Gastroesophageal sphincter (tissue), 4 donors: Measurements from ENCODE around the gene ADAM19. TPM values are rescaled to one million over a fixed set of nuclear protein-coding genes. Genes with fewer than 3 reads are reported as not detected.

Source experiments
- ATAC-seq: fragments of 150-250 bp; one replicate; pipeline ENCODE4 v1.9.1; 2016; ENCODE audit warnings: mild to moderate bottlenecking, moderate library complexity
- H3K27ac ChIP-seq, 4 donors: fragments of 200-600 bp; sonication (generic) in 3 of 4; 1 replicate in 3 of 4; 2 replicates in 1 of 4; pipeline ENCODE4 v1.5.1; 2016 to 2019
- H3K27me3 ChIP-seq: fragments of 200-600 bp; sonication (generic); one replicate; pipeline ENCODE4 v1.5.1; 2019
- H3K36me3 ChIP-seq, 2 donors: fragments of 200-600 bp; sonication (generic); one replicate each; pipeline ENCODE4 v1.5.1; 2019; ENCODE audit warnings: control low read depth in 1 of 2
- H3K4me1 ChIP-seq, 3 donors: fragments of 200-600 bp; sonication (generic); 1 replicate in 2 of 3; 2 replicates in 1 of 3; pipeline ENCODE4 v1.5.1; 2016 to 2019; ENCODE audit warnings: control low read depth in 2 of 3
- H3K4me3 ChIP-seq, 2 donors: fragments of 200-600 bp; sonication (generic); one replicate each; pipeline ENCODE4 v1.5.1; 2019; ENCODE audit warnings: mild to moderate bottlenecking in 1 of 2, moderate library complexity in 1 of 2
- H3K9me3 ChIP-seq, 3 donors: fragments of 200-600 bp; sonication (generic); one replicate each; pipeline ENCODE4 v1.5.1; 2017 to 2019; ENCODE audit warnings: control low read depth in 2 of 3
- EP300 ChIP-seq: sonication (generic); formaldehyde crosslinking; IDR thresholded peaks from one replicate; pipeline ENCODE4 v1.6.1; 2017; ENCODE audit warnings: antibody characterized with exemption, mild to moderate bottlenecking
- POLR2A ChIP-seq, 2 donors: fragments of 450-650 bp; IDR thresholded peaks; one replicate each; pipeline ENCODE4 v1.6.1; 2017; ENCODE audit warnings: antibody characterized with exemption in 2 of 2, mild to moderate bottlenecking in 2 of 2, moderate library complexity in 1 of 2
- POLR2AphosphoS5 ChIP-seq: sonication (generic); formaldehyde crosslinking; IDR thresholded peaks from one replicate; pipeline ENCODE4 v1.6.1; 2017; ENCODE audit warnings: antibody characterized with exemption
- WGBS, 2 donors: methylation state at CpG; one replicate each; pipeline ENCODE4 v1.1.5; 2018; ENCODE audit warnings: low coverage in 1 of 2; 5-methylcytosine and 5-hydroxymethylcytosine counted together
- total RNA-seq, 4 donors: library from RNA; depleted of rRNA; stranded (reverse); fragments of >200 nt; gene quantifications; one replicate each; pipeline ENCODE4 v1.1.0, GENCODE V29; 2016
- TF ChIP-seq, protein P1 (sequence below), 4 experiments: fragments of 200-600 bp in 2 of 4; fragments of 450-650 bp in 2 of 4; sonication (generic) in 1 of 4; IDR thresholded peaks; one replicate each; pipeline ENCODE4 v1.5.1; 2017 to 2019; ENCODE audit warnings: antibody characterized with exemption in 4 of 4, mild to moderate bottlenecking in 2 of 4, moderate library complexity in 2 of 4

Gene ADAM19
- total RNA-seq, 4 donors from 2014 or later, result 19.3 to 38.5 (median 31.2) TPM

DNA sequence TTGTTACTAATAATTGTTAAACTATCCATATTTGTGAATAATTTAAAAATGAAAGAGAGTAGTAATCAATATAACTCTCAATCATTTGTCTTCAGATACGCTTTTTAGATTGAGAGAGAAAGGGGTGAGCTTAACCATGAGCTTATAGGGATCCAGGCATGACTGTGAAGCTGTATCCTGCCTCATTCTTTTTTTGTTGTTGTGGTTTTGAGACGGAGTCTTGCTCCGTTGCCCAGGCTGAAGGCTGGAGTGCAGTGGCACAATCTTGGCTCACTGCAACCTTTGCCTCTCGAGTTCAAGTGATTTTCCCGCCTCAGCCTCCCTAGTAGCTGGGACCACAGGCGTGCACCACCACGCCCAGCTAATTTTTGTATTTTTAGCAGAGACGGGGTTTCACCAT, 71.5 kb downstream of the ADAM19 start:
- Histone ChIP-seq H3K36me3 (peaks cover 0 to 95% of the 10 kb centered on the region in 2 donors), H3K9me3 (no peaks in the 10 kb centered on the region), H3K4me3 (no peak overlapping the region), H3K4me1 (peaks cover 0 to 26% (median 0%) of the 10 kb centered on the region in 3 donors), H3K27me3 (no peaks in the 10 kb centered on the region), H3K27ac (no peak overlapping the region)
- TF ChIP-seq EP300 (no peak), POLR2AphosphoS5 (no peak)
- TF ChIP-seq, protein P1, sequence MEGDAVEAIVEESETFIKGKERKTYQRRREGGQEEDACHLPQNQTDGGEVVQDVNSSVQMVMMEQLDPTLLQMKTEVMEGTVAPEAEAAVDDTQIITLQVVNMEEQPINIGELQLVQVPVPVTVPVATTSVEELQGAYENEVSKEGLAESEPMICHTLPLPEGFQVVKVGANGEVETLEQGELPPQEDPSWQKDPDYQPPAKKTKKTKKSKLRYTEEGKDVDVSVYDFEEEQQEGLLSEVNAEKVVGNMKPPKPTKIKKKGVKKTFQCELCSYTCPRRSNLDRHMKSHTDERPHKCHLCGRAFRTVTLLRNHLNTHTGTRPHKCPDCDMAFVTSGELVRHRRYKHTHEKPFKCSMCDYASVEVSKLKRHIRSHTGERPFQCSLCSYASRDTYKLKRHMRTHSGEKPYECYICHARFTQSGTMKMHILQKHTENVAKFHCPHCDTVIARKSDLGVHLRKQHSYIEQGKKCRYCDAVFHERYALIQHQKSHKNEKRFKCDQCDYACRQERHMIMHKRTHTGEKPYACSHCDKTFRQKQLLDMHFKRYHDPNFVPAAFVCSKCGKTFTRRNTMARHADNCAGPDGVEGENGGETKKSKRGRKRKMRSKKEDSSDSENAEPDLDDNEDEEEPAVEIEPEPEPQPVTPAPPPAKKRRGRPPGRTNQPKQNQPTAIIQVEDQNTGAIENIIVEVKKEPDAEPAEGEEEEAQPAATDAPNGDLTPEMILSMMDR (IDR thresholded peaks at IDR 0.05), result no peak
- no peak for ATAC-seq
- WGBS, 2 donors, result 71 to 90% methylated on average over 3 to 5 of the region's 8 CpGs

DNA sequence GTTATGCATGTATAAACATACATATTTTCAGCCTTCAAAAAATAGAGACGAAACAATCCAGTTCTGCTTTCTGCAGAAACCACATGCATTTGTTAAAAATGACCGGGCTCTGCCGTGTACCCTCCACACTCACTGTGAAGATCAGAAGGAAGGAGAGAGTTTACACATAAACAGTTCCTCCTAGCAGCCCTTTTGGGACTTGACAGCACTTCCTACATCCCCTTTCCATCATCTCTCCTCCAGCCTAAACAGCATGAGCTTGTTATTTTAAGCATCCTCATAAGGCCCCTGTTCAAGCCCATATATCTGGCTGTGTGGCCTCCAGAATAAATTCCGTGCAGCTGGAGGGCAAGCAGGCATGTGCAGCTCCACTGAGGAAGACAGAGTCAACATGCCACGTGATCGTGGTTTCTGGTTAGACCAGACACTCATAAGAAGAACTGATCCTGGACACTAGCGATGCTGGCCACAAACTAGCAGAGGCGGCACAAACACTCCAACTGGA, 73.4 kb downstream of the ADAM19 start:
- Histone ChIP-seq H3K27ac (no peak overlapping the region), H3K9me3 (no peaks in the 10 kb centered on the region), H3K27me3 (no peaks in the 10 kb centered on the region), H3K4me1 (peaks cover 0 to 8% (median 0%) of the 10 kb centered on the region in 3 donors), H3K36me3 (peaks cover 0 to 91% of the 10 kb centered on the region in 2 donors), H3K4me3 (no peak overlapping the region)
- 65 to 74% methylated on average over 3 to 7 of the region's 8 CpGs for WGBS, 2 donors
- TF ChIP-seq POLR2AphosphoS5 (no peak), POLR2A (IDR thresholded peaks at IDR 0.05) (no peak), EP300 (no peak)
- TF ChIP-seq, protein P1 (IDR thresholded peaks at IDR 0.05), result no peak
- ATAC-seq, result peak; percentile 20

DNA sequence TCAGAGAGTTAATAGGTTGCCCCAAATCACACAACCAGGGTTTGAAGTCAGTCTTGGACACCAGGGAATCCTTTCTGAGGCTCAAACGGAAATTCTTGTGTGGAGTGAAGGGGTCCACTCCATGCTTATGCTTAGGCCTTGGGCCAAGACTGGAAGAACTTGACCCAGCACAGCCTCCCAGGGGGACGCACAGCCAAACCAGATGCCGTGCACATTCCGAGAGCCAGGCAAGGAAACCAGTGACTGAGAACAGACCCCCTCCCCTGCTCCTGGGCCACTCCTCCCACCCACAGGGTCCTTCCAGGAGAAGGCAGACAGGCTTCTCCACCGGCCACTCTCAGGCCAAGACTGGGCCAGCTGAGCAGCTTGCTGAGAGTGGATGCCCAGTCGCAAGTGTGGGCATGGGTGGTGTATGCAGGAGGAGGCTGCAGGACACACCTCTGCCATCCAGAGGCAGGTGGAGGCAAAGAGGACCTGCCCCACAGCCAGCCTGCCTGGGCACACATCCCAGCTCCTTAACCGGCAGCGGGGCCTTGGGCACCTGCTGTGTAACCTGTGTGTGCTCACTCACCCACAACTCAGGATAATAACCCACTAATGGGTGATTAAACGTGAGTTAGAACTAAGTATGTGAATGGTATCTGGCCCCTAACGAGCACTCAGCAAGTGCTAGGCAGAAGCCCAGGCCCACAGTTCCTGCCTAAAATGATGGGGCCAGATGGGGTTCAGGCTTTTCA, 77.5 kb downstream of the ADAM19 start:
- Histone ChIP-seq H3K9me3 (no peaks in the 10 kb centered on the region), H3K27ac (peak overlapping the region in 1 of 4 donors; percentile 45), H3K4me1 (no peaks in the 10 kb centered on the region), H3K36me3 (peaks cover 0 to 92% of the 10 kb centered on the region in 2 donors), H3K27me3 (no peaks in the 10 kb centered on the region), H3K4me3 (no peak overlapping the region)
- no peak for ATAC-seq
- WGBS, 2 donors, result 60 to 78% methylated on average over 4 of the region's 10 CpGs
- TF ChIP-seq, protein P1 (IDR thresholded peaks at IDR 0.05), result no peak
- TF ChIP-seq POLR2A (IDR thresholded peaks at IDR 0.05) (no peak), EP300 (no peak), POLR2AphosphoS5 (no peak)

DNA sequence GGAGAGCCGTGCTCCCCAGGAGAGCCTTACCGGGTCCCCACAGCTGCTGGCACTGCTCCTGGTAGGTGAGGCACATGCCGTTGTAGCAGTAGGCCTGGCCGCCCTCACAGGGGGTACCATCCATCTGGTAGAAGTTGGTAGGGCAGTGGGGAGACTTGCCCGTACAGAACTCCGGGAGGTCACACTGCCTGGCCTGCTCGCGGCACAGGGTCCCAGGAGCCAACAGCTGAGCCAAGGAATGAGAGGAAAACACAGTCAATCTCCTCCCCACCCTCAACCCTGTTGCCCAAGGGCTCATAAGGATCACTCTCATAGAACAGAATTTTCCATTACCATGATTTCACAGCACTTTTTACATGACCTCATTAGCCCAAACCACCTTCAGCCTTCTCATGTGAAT, 78.7 kb downstream of the ADAM19 start:
- Histone ChIP-seq H3K4me3 (no peak overlapping the region), H3K27ac (peak overlapping the region in 1 of 4 donors; percentile 35), H3K27me3 (no peaks in the 10 kb centered on the region), H3K36me3 (peaks cover 0 to 92% of the 10 kb centered on the region in 2 donors), H3K9me3 (no peaks in the 10 kb centered on the region), H3K4me1 (no peaks in the 10 kb centered on the region)
- peak; percentile 16 for ATAC-seq
- 100% methylated on average over 1 of the region's 8 CpGs; no CpG with 5 or more reads in 1 of the 2 donors for WGBS, 2 donors
- no peak for TF ChIP-seq POLR2A (IDR thresholded peaks at IDR 0.05)
- no peak for TF ChIP-seq POLR2AphosphoS5
- no peak for TF ChIP-seq EP300
- TF ChIP-seq, protein P1 (IDR thresholded peaks at IDR 0.05), result no peak
